GM10248 (cell line): ENCODE results near the gene TAS2R40.
A peak's percentile ranks its signal among the peaks of the same experiment; 100 is the strongest.
"Not testable (repeated sequence)": the region's sequence is repeated elsewhere in the genome, so short reads cannot be mapped to it uniquely, and the experiment has no call there.

Experiments used
- CTCF ChIA-PET: fragments of 300-600 bp; sonication (Branson Sonifier 250); formaldehyde crosslinking; extraction: SDS; loops from one replicate; lab custom pipeline; 2021; ENCODE audit warnings: antibody characterized with exemption; lab: Yijun Ruan, JAX
- POLR2A ChIA-PET: fragments of 350-650 bp; sonication (Branson Sonifier 250); formaldehyde crosslinking; extraction: SDS; loops from one replicate; lab custom pipeline; 2020; ENCODE audit warnings: antibody characterized with exemption; lab: Yijun Ruan, JAX
- DNase-seq: peaks from one replicate; pipeline ENCODE4 v3.0.0; 2012; ENCODE audit errors: extremely low spot score
- CTCF ChIP-seq: IDR thresholded peaks from 2 replicates; pipeline ENCODE4 v1.5.1; 2012; ENCODE audit warnings: mild to moderate bottlenecking, low read depth; ENCODE audit errors: extremely low read depth, missing control alignments, control extremely low read depth

Gene TAS2R40

GRCh38 chr7:143261901-143262300, 40.1 kb downstream of the TAS2R40 start:
- ChIA-PET CTCF (interaction anchor here (0.9 to 10.7 kb wide), 4 partner anchors 21 to 155 kb away, joined by 4 to 103 read pairs (median 6); partner anchors contain the start of gene CASP2), POLR2A (interaction anchor here (0.5 kb wide), 1 partner anchor 38 kb away, joined by 4 read pairs; no protein-coding TSS in a partner anchor)
- no peak for TF ChIP-seq CTCF
- no peak for DNase-seq

DNA sequence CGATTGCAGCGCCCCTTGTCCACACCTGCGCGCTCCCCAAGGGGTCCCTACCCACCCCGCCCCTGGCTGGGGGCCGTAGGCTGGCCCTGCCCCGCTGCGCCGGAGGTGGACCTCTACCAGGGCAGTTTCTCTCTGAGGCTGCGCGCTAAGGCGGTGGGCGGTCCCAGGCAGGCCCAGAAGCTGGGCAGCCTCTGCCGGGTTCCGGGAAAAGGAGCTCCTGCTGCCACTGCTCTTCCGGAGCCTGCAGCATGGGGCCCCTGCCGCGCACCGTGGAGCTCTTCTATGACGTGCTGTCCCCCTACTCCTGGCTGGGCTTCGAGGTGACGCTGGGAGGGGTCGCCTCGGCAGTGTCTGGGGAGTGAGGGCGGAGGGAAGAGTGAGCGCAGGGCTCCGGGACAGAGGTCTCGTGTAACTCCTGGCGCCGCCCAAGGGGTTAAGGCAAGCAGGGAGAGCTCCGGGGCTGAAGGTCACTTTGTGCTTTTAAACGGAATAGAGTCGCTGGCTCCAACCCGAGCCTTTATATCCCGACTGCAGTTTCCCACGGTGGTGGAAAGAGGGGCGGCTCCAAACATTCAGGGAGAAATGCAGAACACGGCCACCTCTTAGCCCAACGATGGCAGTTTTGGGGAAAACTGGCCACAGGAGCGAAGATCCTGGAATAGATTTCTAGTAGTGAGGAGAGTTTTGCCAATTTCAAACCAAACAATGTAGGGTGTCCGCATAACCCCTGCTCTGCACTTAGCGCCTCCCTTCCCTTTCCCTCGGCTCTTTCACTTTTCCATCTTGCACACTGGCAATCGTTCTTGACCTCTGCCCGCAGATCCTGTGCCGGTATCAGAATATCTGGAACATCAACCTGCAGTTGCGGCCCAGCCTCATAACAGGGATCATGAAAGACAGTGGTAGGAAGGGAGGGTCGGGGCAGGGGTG, 41.7 kb downstream of the TAS2R40 start, which contains the start of gene GSTK1:
Gene GSTK1 (plus strand): TSS at position 176 of the 930 bp plus-strand sequence. CDS start 73 bp downstream, at position 249.
- POLR2A ChIA-PET: interaction anchor here (1.0 kb wide), 1 partner anchor 25 kb away, joined by 5 read pairs; the partner anchor contains the start of gene CASP2
- DNase-seq: peak; percentile 91
- CTCF ChIA-PET: interaction anchor here (0.7 to 10.7 kb wide), 9 partner anchors 14 to 153 kb away, joined by 3 to 103 read pairs (median 5); partner anchors contain the start of gene CASP2
- no peak for TF ChIP-seq CTCF

DNA sequence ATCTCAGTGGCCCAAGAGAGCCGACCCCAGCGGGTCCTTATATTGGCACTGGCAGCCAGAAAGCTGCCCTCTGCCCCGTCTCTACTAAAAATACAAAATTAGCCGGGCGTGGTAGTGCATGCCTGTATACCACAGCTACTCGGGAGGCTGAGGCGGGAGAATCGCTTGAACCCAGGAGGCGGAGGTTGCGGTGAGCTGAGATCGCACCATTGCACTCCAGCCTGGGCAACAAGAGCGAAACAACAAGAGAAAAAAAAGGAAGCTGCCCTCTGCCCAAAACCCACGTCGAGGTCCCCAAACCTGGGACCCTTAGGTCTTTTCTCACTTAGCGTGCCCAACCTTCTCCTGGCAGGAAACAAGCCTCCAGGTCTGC, 42.3 kb downstream of the TAS2R40 start:
- CTCF ChIA-PET: interaction anchor here (0.9 to 10.7 kb wide), 6 partner anchors 14 to 72 kb away, joined by 3 to 103 read pairs (median 4); partner anchors contain the start of gene CASP2
- DNase-seq, POLR2A ChIA-PET: not testable (repeated sequence)

DNA sequence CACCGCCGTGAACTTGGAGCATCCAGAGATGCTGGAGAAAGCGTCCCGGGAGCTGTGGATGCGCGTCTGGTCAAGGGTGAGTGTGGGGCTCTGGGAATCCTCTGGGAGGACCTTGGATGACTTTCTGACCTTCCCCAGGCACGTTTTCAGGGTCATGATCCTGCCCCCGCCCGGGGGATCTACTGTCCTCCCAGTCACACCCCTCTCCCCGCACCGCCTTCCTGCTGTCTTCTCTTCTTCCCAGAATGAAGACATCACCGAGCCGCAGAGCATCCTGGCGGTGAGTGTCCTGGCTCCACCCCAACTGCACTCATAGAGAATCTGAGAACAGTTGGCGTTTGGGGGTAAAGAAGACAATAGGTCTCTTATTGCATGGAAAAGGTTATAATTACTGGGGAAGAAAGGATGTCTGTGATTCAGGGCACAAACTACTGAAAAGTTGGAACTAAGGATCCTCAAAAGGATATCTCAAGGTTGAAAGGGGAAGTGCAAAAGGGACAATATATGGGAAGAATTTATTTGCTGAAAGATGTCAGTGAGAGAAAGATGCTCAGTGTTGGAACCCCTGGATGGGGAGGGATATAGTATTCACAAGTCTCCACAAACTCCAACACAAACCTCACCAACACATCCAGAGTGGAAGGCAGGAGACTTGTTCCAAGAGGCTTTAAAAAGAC, 43.3 kb downstream of the TAS2R40 start:
- ChIA-PET CTCF (interaction anchor here (1.0 to 10.7 kb wide), 5 partner anchors 15 to 27 kb away, joined by 3 to 103 read pairs (median 5); no protein-coding TSS in a partner anchor), POLR2A (interaction anchor here (0.6 kb wide), 1 partner anchor 104 kb away, joined by 4 read pairs; no protein-coding TSS in a partner anchor)
- no peak for DNase-seq

DNA sequence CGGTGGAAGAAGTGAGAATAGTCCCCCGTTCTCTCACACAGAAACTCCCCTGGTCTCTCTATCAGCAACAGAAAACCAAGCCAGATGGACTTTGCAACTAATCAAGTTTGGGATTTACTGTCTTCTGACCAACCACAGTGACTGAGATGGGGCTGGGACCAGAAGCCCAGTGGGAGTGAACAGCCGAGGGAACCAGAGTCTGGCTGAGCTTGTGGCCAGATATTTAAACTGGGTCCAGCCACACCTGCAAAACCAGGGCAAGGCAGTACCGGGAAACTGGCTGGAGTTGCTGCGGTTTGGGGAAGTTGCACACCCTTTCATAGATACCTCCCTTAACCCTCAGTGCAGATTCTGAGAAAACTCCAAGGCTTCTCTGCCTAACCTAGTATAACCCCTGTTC, 47.4 kb downstream of the TAS2R40 start:
- POLR2A ChIA-PET: no interaction called here
- CTCF ChIA-PET: interaction anchor here (2.1 to 2.3 kb wide), 2 partner anchors 11 to 29 kb away, joined by 7 to 8 read pairs; no protein-coding TSS in a partner anchor
- no peak for DNase-seq
- no peak for TF ChIP-seq CTCF

More for the DNA sequence above, 43.3 kb downstream of the TAS2R40 start:
- TF ChIP-seq CTCF: no peak

GRCh38 chr7:143271240-143271639, 49.4 kb downstream of the TAS2R40 start:
- ChIA-PET CTCF (interaction anchor here (1.8 to 2.1 kb wide), 2 partner anchors 9 to 31 kb away, joined by 8 read pairs; no protein-coding TSS in a partner anchor), POLR2A (no interaction called here)
- TF ChIP-seq CTCF: no peak
- DNase-seq: no peak
